ENCODE measurements around the gene FAM47E.

Gene FAM47E

DNA sequence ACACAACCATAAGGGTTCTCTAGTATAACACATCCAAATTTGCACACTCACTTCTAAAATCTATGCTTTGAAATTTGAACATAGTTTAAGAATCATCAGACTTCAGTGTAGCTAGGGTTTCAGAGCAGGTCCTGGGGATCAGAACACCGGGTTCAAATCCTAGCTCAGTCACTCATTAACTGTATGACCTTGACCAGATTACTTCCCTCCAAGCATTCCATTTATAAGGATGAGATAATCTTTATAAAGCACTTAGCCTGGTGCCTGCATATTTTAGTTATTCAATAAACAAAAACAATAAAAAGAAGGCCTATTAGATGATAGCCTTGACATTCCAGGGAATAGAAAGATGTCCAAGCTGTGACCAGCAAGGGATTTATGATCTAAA, 50.2 kb downstream of the FAM47E start:
- TF ChIP-seq, protein P1, sequence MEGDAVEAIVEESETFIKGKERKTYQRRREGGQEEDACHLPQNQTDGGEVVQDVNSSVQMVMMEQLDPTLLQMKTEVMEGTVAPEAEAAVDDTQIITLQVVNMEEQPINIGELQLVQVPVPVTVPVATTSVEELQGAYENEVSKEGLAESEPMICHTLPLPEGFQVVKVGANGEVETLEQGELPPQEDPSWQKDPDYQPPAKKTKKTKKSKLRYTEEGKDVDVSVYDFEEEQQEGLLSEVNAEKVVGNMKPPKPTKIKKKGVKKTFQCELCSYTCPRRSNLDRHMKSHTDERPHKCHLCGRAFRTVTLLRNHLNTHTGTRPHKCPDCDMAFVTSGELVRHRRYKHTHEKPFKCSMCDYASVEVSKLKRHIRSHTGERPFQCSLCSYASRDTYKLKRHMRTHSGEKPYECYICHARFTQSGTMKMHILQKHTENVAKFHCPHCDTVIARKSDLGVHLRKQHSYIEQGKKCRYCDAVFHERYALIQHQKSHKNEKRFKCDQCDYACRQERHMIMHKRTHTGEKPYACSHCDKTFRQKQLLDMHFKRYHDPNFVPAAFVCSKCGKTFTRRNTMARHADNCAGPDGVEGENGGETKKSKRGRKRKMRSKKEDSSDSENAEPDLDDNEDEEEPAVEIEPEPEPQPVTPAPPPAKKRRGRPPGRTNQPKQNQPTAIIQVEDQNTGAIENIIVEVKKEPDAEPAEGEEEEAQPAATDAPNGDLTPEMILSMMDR (conservative IDR thresholded peaks at IDR 0.05): no peak
- H3K27ac ChIP-seq: no peak overlapping the region

DNA sequence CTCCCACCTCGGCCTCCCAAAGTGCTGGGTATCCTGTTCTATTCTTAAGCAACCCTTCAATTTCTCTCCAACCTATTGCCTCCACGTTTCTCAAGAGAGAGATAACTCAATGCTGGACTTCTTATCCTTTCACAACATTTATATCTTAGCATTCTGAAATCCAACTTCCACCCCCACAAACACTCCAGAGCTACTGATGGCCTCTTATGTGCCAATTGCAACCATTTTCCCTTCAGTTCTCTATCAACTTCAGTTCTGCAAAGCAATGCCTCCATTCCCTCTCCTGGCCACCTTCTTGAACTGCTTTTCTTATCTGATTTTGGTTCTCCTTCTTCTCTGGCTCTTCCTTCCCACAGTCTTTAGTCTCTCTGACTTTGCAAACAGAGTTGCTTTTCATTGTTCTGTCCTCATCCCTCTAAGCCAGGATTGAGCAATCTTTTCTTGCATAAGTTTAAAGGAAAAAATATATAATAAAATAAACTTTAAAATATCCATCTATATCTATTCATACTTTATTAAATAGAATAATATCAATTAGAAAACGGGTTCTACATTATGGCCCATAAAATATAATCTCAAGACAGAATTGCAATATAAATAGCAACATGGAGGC, 51.4 kb downstream of the FAM47E start:
- TF ChIP-seq, protein P1 (conservative IDR thresholded peaks at IDR 0.05): no peak
- no peak overlapping the region for H3K27ac ChIP-seq

DNA sequence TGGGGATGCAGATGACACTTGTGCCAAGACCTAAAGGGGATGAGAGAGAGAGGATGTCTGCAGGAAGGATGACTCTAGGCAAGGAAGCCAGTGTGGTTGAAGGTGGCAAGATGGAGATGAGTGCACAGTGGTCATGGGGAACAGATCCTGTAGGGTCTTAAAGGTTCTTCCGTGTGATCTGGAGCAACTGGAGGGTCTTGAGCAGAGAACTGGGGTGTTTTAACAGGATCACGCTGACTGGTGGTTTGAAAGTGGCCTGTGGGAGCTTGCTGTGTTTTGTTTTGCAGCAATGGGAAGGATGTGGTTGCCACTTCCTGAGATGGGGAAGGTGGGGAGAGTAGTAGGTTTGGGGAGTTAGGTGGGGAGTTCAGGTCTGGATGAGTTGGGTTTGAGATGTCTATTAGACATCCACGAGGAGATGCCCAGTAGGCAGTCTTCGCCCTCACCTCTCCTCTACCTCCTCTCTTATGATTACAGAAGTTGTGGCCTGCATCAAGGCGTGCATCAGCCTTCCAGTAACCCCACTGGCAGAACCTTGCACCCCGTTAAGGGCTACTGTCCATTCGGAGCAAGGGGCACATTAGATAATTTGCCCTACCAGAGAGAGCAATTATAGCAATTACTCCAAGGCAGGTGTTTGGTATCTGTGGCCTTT, 53.6 kb downstream of the FAM47E start:
- TF ChIP-seq, protein P1 (conservative IDR thresholded peaks at IDR 0.05): no peak
- H3K27ac ChIP-seq: peak overlapping the region; percentile 93

DNA sequence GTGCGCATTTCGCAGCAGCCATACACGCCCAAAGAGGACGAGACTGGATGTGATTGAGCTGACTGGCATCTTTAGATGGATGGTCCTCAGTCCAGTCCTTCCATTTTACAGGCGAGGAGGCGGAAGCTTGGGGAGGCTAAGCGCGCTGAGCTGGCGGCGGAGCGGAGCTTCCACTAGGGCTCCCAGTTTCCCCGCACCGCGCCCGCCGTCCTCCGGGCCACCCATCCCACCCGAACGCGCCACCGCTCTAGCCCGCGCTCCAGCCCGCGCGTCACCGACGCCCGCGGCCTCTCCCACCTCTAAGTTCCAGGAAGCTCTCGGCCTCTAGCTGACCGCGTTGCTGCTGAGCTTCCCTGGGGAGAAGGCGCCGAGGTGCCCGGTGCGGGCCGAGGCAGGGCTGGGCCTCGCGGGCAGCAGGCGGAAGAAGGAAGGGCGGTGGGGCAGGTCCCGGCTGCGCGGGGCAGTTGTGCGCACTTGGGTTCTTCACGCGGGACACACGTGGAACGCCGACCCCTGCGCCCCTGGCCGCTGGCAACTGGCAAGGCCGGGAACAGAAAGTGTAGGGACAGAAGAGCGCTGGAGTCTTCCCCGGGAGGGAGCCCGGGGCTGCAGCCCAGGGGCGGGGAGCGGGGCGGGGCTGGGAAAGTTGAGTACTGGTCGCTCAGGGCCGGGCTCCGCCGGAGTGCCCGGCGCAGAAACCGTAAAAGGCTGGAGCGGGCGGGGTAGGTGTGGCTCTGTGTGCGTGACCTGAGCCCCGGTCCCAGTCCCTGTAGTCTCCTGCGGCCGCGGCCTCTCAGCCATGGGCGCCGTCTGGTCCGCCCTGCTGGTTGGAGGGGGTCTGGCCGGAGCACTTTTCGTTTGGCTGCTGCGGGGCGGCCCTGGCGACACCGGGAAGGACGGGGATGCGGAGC, 54.7 kb downstream of the FAM47E start, which contains the start of gene STBD1:
TSS of gene STBD1 (plus strand) at position 763 of the 911 bp plus-strand sequence. CDS start at position 800, 37 bp downstream.
- H3K27ac ChIP-seq: peak within 1 kb of the TSS; percentile 93
- TF ChIP-seq, protein P1 (conservative IDR thresholded peaks at IDR 0.05): no peak

DNA sequence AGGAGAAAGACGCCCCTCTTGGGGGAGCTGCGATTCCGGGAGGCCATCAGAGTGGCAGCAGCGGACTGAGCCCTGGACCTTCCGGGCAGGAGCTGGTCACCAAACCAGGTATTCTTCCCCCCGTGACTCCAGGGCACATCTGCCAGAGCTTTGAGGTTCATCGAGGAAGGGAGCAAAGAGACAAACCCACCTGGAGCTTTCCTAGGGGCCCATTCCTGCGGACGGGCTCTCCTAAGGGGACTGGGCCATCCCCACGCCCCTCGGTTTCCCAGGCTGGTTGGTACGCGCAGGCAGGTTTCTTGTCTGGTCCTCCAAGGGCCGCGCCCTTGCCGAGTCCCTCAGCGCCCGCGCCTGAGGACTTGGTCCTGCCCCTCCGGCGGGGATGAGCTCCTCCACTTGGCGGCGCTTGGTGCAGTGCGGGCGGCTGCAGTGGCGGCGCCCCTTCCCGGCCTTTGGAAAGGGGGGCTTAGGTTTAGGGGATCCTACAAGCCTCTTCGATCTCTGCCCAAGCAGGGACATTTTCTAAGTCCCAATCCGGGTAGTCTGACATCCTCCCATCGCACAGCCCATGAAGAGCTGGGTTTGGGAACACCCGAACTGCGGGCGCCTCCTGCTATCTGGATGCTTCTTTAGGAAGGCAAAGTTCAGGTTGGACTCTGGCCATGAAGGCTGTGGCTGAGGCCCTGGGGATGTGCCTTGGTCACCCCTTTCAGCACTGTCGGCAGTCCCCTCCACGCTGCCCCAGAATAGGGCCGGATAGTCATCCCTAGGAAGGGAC, 55.5 kb downstream of the FAM47E start:
- TF ChIP-seq, protein P1 (conservative IDR thresholded peaks at IDR 0.05): peak; percentile 84
- peak overlapping the region; percentile 93 for H3K27ac ChIP-seq

DNA sequence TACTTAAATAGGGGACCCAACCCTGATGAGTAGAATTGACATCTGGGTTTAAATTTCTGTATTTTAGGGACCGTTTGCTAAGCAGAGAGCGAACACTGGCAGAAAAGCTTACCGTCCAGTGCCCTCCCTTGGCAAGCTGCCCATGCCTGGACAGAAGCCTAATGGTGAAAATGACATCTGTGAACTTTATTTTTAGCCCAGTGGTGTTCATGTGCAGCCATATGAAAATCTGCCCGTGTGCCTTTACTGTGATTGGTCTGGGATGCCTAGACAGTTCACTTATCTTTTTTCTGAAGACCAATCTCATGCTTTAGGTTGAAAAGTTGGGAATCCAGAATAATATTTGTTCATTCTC, 56.1 kb downstream of the FAM47E start:
- TF ChIP-seq, protein P1 (conservative IDR thresholded peaks at IDR 0.05): no peak
- H3K27ac ChIP-seq: peak overlapping the region; percentile 93
